ENCODE results near the gene LPP. TPM values are rescaled to one million over a fixed set of nuclear protein-coding genes. Genes with fewer than 3 reads are reported as not detected.
A peak's percentile ranks its signal among the peaks of the same experiment; 100 is the strongest.
"Not testable (repeated sequence)": the region's sequence is repeated elsewhere in the genome, so short reads cannot be mapped to it uniquely, and the experiment has no call there.

The LPP gene
- total RNA-seq, 2 experiments from 2014 or later = 27.5 to 31.8 TPM

- H3K4me1 Mint-ChIP-seq (ENCODE audit: low read depth) = peaks cover 46% of the 10 kb centered on the region
- no peaks in the 10 kb centered on the region for H3K27me3 Mint-ChIP-seq (ENCODE audit: low read depth)
- no peak for DNase-seq
- intact Hi-C loops (cut with micrococcal nuclease) = loop anchor here (2.0 to 5.0 kb wide), 3 partner anchors 315 to 696 kb away; no protein-coding TSS in a partner anchor
- no peaks in the 10 kb centered on the region for H3K9me3 Mint-ChIP-seq
- H3K27ac Mint-ChIP-seq = no peak overlapping the region
- H3K4me3 Mint-ChIP-seq = no peak overlapping the region
- peaks cover 8% of the 10 kb centered on the region for H3K36me3 Mint-ChIP-seq (ENCODE audit: low read depth)
- CTCF ChIA-PET = interaction anchor here (0.5 kb wide), 1 partner anchor 70 kb away, joined by 3 read pairs; no protein-coding TSS in a partner anchor
Measured at GRCh38 chr3:188437926-188438325, 284.0 kb downstream of the LPP start.

- Mint-ChIP-seq H3K9me3 (no peaks in the 10 kb centered on the region), H3K4me1 (ENCODE audit: low read depth) (peaks cover 38% of the 10 kb centered on the region), H3K4me3 (no peak overlapping the region), H3K36me3 (ENCODE audit: low read depth) (peaks cover 6% of the 10 kb centered on the region), H3K27me3 (ENCODE audit: low read depth) (no peaks in the 10 kb centered on the region), H3K27ac (peak overlapping the region; percentile 61)
- intact Hi-C loops (cut with micrococcal nuclease) = loop anchor here (1.0 to 5.0 kb wide), 6 partner anchors 39 to 697 kb away; no protein-coding TSS in a partner anchor
- peak; percentile 51 for DNase-seq
- CTCF ChIA-PET = no interaction called here
Measured at GRCh38 chr3:188439080-188439479, 285.1 kb downstream of the LPP start.

- CTCF ChIA-PET = no interaction called here
- Mint-ChIP-seq H3K36me3 (ENCODE audit: low read depth) (peaks cover 14% of the 10 kb centered on the region), H3K4me3 (no peak overlapping the region), H3K27me3 (ENCODE audit: low read depth) (no peaks in the 10 kb centered on the region), H3K27ac (no peak overlapping the region), H3K4me1 (ENCODE audit: low read depth) (peaks cover 38% of the 10 kb centered on the region), H3K9me3 (no peaks in the 10 kb centered on the region)
- intact Hi-C loops (cut with micrococcal nuclease) = no loop called here
- no peak for DNase-seq
Measured at GRCh38 chr3:188440340-188440972, 286.5 kb downstream of the LPP start.

- CTCF ChIA-PET = no interaction called here
- H3K4me1 Mint-ChIP-seq (ENCODE audit: low read depth) = peaks cover 33% of the 10 kb centered on the region
- H3K27ac Mint-ChIP-seq = no peak overlapping the region
- DNase-seq = no peak
- intact Hi-C loops (cut with micrococcal nuclease) = no loop called here
- H3K4me3 Mint-ChIP-seq = no peak overlapping the region
- no peaks in the 10 kb centered on the region for H3K9me3 Mint-ChIP-seq
- H3K36me3 Mint-ChIP-seq (ENCODE audit: low read depth) = peaks cover 16% of the 10 kb centered on the region
- H3K27me3 Mint-ChIP-seq (ENCODE audit: low read depth) = no peaks in the 10 kb centered on the region
Measured at GRCh38 chr3:188442430-188442829, 288.5 kb downstream of the LPP start.

- H3K9me3 Mint-ChIP-seq; H3K27me3 Mint-ChIP-seq (ENCODE audit: low read depth); H3K4me3 Mint-ChIP-seq; CTCF ChIA-PET; H3K4me1 Mint-ChIP-seq (ENCODE audit: low read depth); intact Hi-C loops (cut with micrococcal nuclease); H3K27ac Mint-ChIP-seq; DNase-seq: not testable (repeated sequence)
- H3K36me3 Mint-ChIP-seq (ENCODE audit: low read depth) = peaks cover 16% of the 10 kb centered on the region
Measured at GRCh38 chr3:188445175-188445574, 291.2 kb downstream of the LPP start.

- Mint-ChIP-seq H3K27me3 (ENCODE audit: low read depth) (no peaks in the 10 kb centered on the region), H3K27ac (no peak overlapping the region), H3K36me3 (ENCODE audit: low read depth) (peaks cover 16% of the 10 kb centered on the region), H3K9me3 (no peaks in the 10 kb centered on the region), H3K4me1 (ENCODE audit: low read depth) (peaks cover 1% of the 10 kb centered on the region), H3K4me3 (no peak overlapping the region)
- intact Hi-C loops (cut with micrococcal nuclease) = no loop called here
- DNase-seq = no peak
- CTCF ChIA-PET = interaction anchor here (0.8 kb wide), 1 partner anchor 122 kb away, joined by 4 read pairs; no protein-coding TSS in a partner anchor
Measured at GRCh38 chr3:188446014-188446413, 292.1 kb downstream of the LPP start.

- CTCF ChIA-PET = no interaction called here
- no peaks in the 10 kb centered on the region for H3K9me3 Mint-ChIP-seq
- no peaks in the 10 kb centered on the region for H3K4me1 Mint-ChIP-seq (ENCODE audit: low read depth)
- no peaks in the 10 kb centered on the region for H3K27me3 Mint-ChIP-seq (ENCODE audit: low read depth)
- H3K4me3 Mint-ChIP-seq = no peak overlapping the region
- intact Hi-C loops (cut with micrococcal nuclease) = no loop called here
- no peak for DNase-seq
- H3K27ac Mint-ChIP-seq = no peak overlapping the region
- H3K36me3 Mint-ChIP-seq (ENCODE audit: low read depth) = peaks cover 16% of the 10 kb centered on the region
Measured at GRCh38 chr3:188446766-188447165, 292.8 kb downstream of the LPP start.

GRCh38 chr3:188448813-188449212, 294.9 kb downstream of the LPP start:
- CTCF ChIA-PET = no interaction called here
- Mint-ChIP-seq H3K27ac (no peak overlapping the region), H3K36me3 (ENCODE audit: low read depth) (peaks cover 10% of the 10 kb centered on the region), H3K9me3 (no peaks in the 10 kb centered on the region), H3K4me3 (no peak overlapping the region), H3K27me3 (ENCODE audit: low read depth) (no peaks in the 10 kb centered on the region), H3K4me1 (ENCODE audit: low read depth) (no peaks in the 10 kb centered on the region)
- intact Hi-C loops (cut with micrococcal nuclease) = no loop called here
- no peak for DNase-seq

GRCh38 chr3:188449421-188449820, 295.5 kb downstream of the LPP start:
- Mint-ChIP-seq H3K4me3 (no peak overlapping the region), H3K4me1 (ENCODE audit: low read depth) (no peaks in the 10 kb centered on the region), H3K27ac (no peak overlapping the region), H3K9me3 (no peaks in the 10 kb centered on the region), H3K36me3 (ENCODE audit: low read depth) (peaks cover 10% of the 10 kb centered on the region), H3K27me3 (ENCODE audit: low read depth) (no peaks in the 10 kb centered on the region)
- CTCF ChIA-PET = no interaction called here
- DNase-seq = no peak
- intact Hi-C loops (cut with micrococcal nuclease) = no loop called here

GRCh38 chr3:188452158-188452772, 298.3 kb downstream of the LPP start:
- no peak overlapping the region for H3K27ac Mint-ChIP-seq
- DNase-seq = no peak
- no peaks in the 10 kb centered on the region for H3K27me3 Mint-ChIP-seq (ENCODE audit: low read depth)
- no peaks in the 10 kb centered on the region for H3K4me1 Mint-ChIP-seq (ENCODE audit: low read depth)
- no peaks in the 10 kb centered on the region for H3K36me3 Mint-ChIP-seq (ENCODE audit: low read depth)
- no peaks in the 10 kb centered on the region for H3K9me3 Mint-ChIP-seq
- no peak overlapping the region for H3K4me3 Mint-ChIP-seq
- CTCF ChIA-PET = no interaction called here
- intact Hi-C loops (cut with micrococcal nuclease) = no loop called here

GRCh38 chr3:188453431-188454384, 299.8 kb downstream of the LPP start:
- no peaks in the 10 kb centered on the region for H3K36me3 Mint-ChIP-seq (ENCODE audit: low read depth)
- CTCF ChIA-PET = no interaction called here
- DNase-seq = no peak
- H3K9me3 Mint-ChIP-seq = no peaks in the 10 kb centered on the region
- H3K27me3 Mint-ChIP-seq (ENCODE audit: low read depth) = no peaks in the 10 kb centered on the region
- H3K27ac Mint-ChIP-seq = no peak overlapping the region
- intact Hi-C loops (cut with micrococcal nuclease) = no loop called here
- H3K4me1 Mint-ChIP-seq (ENCODE audit: low read depth) = no peaks in the 10 kb centered on the region
- no peak overlapping the region for H3K4me3 Mint-ChIP-seq

- Mint-ChIP-seq H3K9me3 (no peaks in the 10 kb centered on the region), H3K4me3 (no peak overlapping the region), H3K27me3 (ENCODE audit: low read depth) (no peaks in the 10 kb centered on the region), H3K36me3 (ENCODE audit: low read depth) (no peaks in the 10 kb centered on the region), H3K27ac (no peak overlapping the region), H3K4me1 (ENCODE audit: low read depth) (no peaks in the 10 kb centered on the region)
- CTCF ChIA-PET = no interaction called here
- no peak for DNase-seq
- intact Hi-C loops (cut with micrococcal nuclease) = no loop called here
Measured at GRCh38 chr3:188455748-188456147, 301.8 kb downstream of the LPP start.

Data from activated naive CD4-positive, alpha-beta T cell treated with anti-CD3 and anti-CD28 coated beads for 36 hours (primary cell).